GM20431 (cell line): ENCODE measurements around the gene CYP11A1.

Experiments
- in situ Hi-C: fragments of 300-500 bp; cut with MseI, MboI; formaldehyde crosslinking; loops from one replicate; pipeline ENCODE4 v1.15.0; 2020; ENCODE audit warnings: low sequenced_read_pairs; ENCODE audit not compliant: unreplicated experiment

The CYP11A1 gene

GRCh38 chr15:74402337-74402841 is 34.9 kb upstream of the CYP11A1 start:
- in situ Hi-C loops, result no loop called here

GRCh38 chr15:74400915-74401757 is 33.7 kb upstream of the CYP11A1 start:
- in situ Hi-C loops, result no loop called here

GRCh38 chr15:74400313-74400860 is 32.9 kb upstream of the CYP11A1 start:
- in situ Hi-C loops, result no loop called here

- in situ Hi-C loops, result no loop called here
These were observed 32.3 kb upstream of the CYP11A1 start for GRCh38 chr15:74399511-74400312.

- in situ Hi-C loops, result no loop called here
These were observed 31.7 kb upstream of the CYP11A1 start for GRCh38 chr15:74399100-74399499.

GRCh38 chr15:74398183-74398582 is 30.7 kb upstream of the CYP11A1 start:
- in situ Hi-C loops, result no loop called here

GRCh38 chr15:74397239-74398068 is 30.0 kb upstream of the CYP11A1 start:
- in situ Hi-C loops, result no loop called here

- in situ Hi-C loops, result no loop called here
These were observed 29.2 kb upstream of the CYP11A1 start for GRCh38 chr15:74396445-74397238.

GRCh38 chr15:74396146-74396438 is 28.6 kb upstream of the CYP11A1 start:
- in situ Hi-C loops, result no loop called here

GRCh38 chr15:74395319-74396145 is 28.1 kb upstream of the CYP11A1 start:
- in situ Hi-C loops, result no loop called here

GRCh38 chr15:74394090-74394846 is 26.8 kb upstream of the CYP11A1 start:
- in situ Hi-C loops, result no loop called here

GRCh38 chr15:74393423-74393822 is 26.0 kb upstream of the CYP11A1 start:
- in situ Hi-C loops, result no loop called here

- in situ Hi-C loops, result no loop called here
These were observed 25.5 kb upstream of the CYP11A1 start for GRCh38 chr15:74392902-74393301.

- in situ Hi-C loops, result no loop called here
These were observed 25.0 kb upstream of the CYP11A1 start for GRCh38 chr15:74392451-74392830.

- in situ Hi-C loops, result no loop called here
These were observed 24.4 kb upstream of the CYP11A1 start for GRCh38 chr15:74391582-74392450.

GRCh38 chr15:74390647-74391288 is 23.3 kb upstream of the CYP11A1 start:
- in situ Hi-C loops, result no loop called here
